Omental fat pad (tissue), 4 donors: ENCODE measurements around the gene KRT6B. TPM values are rescaled to one million over a fixed set of nuclear protein-coding genes. Genes with fewer than 3 reads are reported as not detected.
"Not testable (repeated sequence)": the region's sequence is repeated elsewhere in the genome, so short reads cannot be mapped to it uniquely, and the experiment has no call there.

ENCODE experiments used
- ATAC-seq: fragments of 150-250 bp; one replicate; pipeline ENCODE4 v1.9.1; 2016; ENCODE audit warnings: mild to moderate bottlenecking, moderate library complexity; ENCODE audit not compliant: low FRiP score
- DNase-seq: peaks from one replicate; pipeline ENCODE4 v3.0.0-alpha.2; 2019; ENCODE audit warnings: low spot score
- total RNA-seq, 4 donors: library from RNA; depleted of rRNA; stranded (reverse); fragments of >200 nt; gene quantifications; one replicate each; pipeline ENCODE4 v1.1.0, GENCODE V29; 2016
- TF ChIP-seq, protein P1 (sequence below), 3 donors: fragments of 450-650 bp; IDR thresholded peaks; one replicate each; pipeline ENCODE4 v1.5.1; 2016 to 2017; ENCODE audit warnings: antibody characterized with exemption in 3 of 3, mild to moderate bottlenecking in 3 of 3, moderate library complexity in 2 of 3

KRT6B gene
- total RNA-seq, 4 donors from 2014 or later: 0.24 to 0.46 TPM; not detected in 2

DNA sequence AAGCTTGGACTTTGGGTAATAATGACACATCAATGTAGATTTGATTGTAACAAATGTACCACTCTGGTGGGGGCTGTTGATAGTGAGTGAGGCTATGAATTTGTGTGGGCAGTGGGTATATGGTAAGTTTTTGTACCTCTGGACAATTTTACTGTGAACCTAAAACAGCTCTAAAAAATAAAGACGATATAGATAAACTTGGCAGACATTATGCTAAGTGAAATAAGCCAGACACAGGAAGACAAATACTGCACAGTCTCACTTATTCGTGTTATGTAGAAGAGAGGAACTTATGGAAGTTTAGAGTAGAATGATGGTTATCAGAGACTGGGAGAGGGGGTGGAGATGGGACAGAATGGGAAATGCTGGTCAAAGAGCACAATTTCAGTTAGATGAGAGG is 13.0 kb upstream of the KRT6B start:
- TF ChIP-seq, protein P1, sequence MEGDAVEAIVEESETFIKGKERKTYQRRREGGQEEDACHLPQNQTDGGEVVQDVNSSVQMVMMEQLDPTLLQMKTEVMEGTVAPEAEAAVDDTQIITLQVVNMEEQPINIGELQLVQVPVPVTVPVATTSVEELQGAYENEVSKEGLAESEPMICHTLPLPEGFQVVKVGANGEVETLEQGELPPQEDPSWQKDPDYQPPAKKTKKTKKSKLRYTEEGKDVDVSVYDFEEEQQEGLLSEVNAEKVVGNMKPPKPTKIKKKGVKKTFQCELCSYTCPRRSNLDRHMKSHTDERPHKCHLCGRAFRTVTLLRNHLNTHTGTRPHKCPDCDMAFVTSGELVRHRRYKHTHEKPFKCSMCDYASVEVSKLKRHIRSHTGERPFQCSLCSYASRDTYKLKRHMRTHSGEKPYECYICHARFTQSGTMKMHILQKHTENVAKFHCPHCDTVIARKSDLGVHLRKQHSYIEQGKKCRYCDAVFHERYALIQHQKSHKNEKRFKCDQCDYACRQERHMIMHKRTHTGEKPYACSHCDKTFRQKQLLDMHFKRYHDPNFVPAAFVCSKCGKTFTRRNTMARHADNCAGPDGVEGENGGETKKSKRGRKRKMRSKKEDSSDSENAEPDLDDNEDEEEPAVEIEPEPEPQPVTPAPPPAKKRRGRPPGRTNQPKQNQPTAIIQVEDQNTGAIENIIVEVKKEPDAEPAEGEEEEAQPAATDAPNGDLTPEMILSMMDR (IDR thresholded peaks at IDR 0.05): no peak
- DNase-seq (no peak), ATAC-seq (no peak)

DNA sequence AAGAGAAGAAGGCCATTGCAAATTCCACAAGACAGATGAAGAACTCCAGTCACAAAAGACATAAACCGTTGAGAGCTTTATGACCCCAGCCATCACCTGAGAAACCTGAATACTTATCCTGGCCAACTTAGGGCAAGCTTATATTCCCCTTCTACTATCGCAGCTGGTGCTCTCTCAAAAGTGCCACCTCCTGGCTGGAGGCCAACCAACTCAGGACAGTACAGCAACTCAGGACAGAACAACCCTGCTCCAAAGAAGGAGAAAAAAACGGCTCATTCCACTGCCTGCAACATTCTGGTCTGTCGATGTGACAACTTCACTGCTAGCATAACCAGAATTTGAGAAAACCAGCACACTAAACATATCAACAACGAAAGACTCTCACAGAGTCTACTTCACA is 9.7 kb upstream of the KRT6B start:
- TF ChIP-seq, protein P1 (IDR thresholded peaks at IDR 0.05): no peak
- ATAC-seq (no peak), DNase-seq (no peak)

DNA sequence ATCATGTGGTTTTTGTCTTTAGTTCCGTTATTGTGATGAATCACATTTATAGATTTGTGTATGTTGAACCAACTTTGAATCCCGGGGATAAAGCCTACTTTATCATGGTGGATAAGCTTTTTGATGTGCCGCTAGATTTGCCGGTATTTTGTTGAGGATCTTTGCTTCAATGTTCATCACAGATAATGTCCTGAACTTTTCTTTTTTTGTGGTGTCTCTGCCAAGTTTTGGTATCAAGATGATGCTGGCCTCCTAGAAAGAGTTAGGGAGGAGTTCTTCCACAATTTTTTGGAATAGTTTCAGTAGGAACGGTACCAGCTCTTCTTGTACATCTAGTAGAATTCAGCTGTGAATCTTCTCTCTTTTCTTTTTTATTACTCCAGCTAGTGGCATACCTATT is 6.9 kb upstream of the KRT6B start:
- TF ChIP-seq, protein P1 (IDR thresholded peaks at IDR 0.05): no peak
- DNase-seq: no peak
- no peak for ATAC-seq

DNA sequence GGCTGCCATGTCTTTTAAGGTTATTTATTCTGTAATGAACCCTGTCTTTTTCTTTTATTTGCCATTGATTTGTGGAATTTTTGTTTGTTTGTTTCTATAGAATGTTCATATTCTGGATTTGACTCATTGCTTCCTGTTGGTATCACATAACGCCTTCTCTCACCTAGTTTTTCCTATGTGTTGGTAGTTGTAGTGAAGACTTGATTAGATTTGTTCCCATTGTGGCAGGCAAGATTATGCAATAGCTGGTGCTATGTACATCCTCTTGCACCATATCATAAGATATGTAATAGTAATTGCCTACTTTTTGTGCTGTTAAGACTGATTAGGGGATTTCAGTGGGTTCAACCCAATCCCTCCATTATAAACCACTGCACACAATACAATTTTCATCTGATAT is 3.9 kb upstream of the KRT6B start:
- TF ChIP-seq, protein P1 (IDR thresholded peaks at IDR 0.05): no peak
- no peak for DNase-seq
- no peak for ATAC-seq

DNA sequence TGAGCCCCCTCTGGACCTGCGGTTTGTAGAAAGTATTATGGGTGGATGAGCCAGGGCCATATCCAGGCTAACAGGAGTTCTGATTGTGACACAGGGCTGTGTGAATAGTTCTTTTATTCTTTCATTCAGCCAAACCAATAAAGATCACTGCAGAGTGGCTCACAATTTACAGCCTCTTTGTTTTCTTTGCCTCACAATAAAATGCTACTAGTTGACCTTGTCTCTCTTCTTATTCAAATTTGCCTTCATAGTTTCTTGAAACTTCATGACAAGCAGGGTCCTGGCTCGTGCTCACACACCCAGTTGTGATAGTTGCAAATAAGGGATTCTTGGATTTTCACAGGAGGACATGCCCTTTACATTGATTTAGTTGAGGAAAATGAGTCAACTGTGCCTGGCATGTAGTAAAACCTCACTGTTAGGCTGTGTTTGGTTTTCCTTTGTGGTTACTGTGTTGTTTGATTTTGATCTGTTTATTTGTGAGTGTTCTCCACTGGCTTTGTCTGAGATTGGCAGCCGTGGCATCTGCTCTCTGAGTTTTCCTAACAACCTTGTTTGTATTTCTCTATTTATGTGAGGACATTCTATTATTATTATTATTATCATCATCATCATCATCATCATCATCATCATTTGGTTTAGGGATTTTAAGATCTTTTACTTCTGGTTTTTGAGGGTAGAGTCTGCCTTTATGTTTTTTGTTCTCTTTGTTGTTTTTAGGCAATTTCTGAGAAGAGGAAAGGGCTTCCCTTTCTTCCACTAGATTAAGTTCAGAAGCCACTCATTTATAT is 2.7 kb upstream of the KRT6B start:
- TF ChIP-seq, protein P1 (IDR thresholded peaks at IDR 0.05): no peak
- ATAC-seq: no peak
- DNase-seq: no peak

DNA sequence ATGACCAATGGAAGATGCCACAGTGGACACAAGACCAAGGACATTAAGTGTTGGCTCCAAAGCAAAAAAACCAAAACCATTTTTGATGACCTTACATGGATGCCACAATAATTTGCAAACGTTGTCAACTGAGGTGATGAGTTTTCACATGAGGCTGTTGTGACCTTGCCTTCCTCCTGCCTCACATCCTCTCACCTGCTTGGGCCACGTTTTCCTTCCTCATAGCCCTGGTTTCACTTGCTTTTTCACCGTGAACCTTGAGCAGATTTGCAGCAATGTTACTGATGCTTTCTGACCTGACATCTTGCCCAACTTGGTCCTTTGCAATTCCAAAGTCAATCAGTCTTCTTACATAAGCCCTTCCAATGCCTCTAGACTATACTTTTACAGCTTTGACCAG is 3.7 kb downstream of the KRT6B start:
- DNase-seq: no peak
- no peak for ATAC-seq
- TF ChIP-seq, protein P1 (IDR thresholded peaks at IDR 0.05): no peak

DNA sequence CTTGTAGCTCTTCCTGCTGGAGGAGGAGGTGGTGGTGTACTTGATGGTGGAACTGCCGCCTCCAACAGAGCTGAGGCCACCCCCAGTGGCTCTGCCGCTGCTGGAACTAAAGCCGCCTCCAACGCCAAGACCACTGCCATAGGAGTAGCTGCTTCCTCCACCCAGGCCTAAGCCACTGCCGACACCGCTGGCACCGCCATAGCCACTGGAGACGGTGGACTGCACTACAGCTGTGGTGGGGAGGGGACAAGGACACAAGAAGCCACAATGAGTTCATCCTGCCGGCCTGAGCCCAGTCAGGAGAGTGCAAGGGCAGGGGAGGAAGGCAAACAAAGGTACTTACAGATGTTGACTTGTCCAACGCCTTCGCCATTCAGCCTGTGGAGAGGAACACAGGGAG is 4.8 kb downstream of the KRT6B start:
- not testable (repeated sequence) for DNase-seq, ATAC-seq
